Measurements from ENCODE around the gene ZPBP.
"Not testable (repeated sequence)": the region's sequence is repeated elsewhere in the genome, so short reads cannot be mapped to it uniquely, and the experiment has no call there.

The ZPBP gene

DNA sequence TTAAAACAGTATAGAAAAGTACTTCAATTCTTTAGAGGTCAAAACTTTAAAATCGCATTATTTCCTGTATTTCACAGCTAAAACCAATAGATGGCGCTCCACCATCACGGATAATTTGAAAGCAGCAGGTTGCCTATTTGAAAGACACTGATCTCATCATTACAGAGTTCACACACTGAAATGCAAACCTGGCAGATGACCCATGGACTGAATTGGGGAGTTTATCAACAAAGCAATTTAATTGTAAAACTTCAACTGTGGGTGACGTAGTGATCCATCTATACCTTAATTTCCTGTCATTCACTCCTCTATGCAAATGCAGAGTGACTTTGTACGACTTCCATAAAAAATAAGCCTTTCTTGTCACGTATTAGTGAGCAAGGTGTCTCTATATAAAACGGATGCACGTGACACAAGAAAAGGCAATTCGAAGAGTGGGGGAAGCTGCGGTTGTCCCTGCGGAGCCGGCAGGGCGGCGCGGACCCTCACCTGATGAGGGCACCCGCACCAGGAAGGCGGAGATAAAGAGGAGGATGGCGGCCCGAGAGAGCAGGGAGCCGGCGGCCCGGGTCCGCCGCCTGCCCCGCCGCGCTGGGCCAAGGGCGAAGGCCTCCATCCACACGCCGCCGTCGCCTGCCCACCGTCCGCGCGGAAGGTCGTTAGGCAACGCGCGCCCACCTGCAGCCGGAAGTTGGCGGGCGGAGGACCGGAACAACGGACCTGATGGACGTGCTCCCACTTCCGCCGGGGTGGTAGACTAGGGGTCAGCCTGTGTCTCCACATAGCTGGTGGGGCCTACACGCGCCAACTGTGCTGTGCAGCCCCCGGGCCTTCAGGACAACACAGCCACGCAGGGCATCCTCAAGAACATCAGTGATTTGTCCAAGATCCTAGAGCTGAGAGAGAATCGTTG lies at the start of gene ZPBP:
Gene ZPBP, minus strand, starts transcription at position 668 of the 913 bp plus-strand sequence. Its CDS starts 52 bp downstream, at position 616.
- peak; percentile 13 for DNase-seq

- DNase-seq, result no peak
Measured at GRCh38 chr7:50142425-50143017, 49.5 kb upstream of the ZPBP start.

DNA sequence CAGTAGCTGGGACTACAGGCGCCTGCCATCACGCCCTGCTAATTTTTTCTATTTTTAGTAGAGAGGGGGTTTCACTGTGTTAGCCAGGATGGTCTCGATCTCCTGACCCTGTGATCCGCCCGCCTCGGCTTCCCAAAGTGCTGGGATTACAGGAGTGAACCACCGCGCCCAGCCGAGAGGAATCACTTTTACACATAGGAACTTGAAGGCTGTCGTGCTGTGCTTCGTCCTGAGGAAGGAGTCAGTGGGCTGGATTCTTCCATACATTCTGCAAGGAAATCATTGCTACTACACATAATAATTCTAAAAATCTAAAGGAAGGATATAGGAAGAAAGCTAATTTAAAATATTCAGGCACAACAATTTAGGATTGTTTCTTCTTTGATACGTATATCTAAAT lies 48.8 kb upstream of the ZPBP start:
- DNase-seq, result no peak

DNA sequence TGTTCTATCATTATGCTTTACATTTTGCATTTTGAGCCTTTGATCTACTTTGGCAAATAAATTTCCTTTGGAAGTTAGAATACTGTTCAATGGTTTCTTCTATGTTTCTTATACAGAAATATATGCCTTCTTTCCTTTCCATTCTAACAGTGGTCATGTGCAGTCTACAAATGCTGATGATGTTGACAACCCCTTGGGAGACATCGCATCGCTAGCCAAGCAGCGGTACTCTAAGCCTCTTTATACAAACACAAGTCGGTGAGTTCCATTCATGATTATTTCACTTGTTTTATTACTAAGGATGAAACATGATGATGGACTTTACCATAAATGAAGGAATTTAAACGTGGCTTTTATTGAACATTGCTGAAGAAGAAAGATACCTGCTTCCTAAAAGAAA lies 48.1 kb upstream of the ZPBP start:
- no peak for DNase-seq

GRCh38 chr7:50140688-50141087 lies 47.6 kb upstream of the ZPBP start:
- DNase-seq, result no peak

GRCh38 chr7:50138101-50138500 lies 45.1 kb upstream of the ZPBP start:
- DNase-seq, result no peak

- no peak for DNase-seq
Measured at GRCh38 chr7:50125766-50126165, 32.7 kb upstream of the ZPBP start.

GRCh38 chr7:50121286-50121685 lies 28.2 kb upstream of the ZPBP start:
- DNase-seq, result no peak

- DNase-seq, result no peak
Measured at GRCh38 chr7:50119815-50120637, 27.0 kb upstream of the ZPBP start.

GRCh38 chr7:50112250-50112649 lies 19.2 kb upstream of the ZPBP start:
- no peak for DNase-seq

DNA sequence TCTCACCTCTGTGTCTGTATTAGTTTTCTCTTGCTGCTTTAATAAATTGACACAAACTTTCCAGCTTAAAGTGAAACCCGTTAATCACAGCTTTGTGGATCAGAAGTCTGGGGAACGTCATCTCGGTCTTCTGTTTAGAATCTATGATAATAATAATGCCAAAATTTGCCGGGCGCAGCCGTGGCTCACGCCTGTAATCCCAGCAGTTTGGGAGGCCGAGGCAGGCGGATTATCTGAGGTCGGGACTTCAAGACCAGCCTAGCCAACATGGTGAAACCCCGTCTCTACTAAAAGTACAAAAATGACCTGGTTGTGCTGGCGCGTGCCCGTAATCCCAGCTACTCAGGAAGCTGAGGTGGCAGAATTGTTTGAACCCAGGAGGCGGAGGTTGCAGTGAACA lies 8.8 kb upstream of the ZPBP start:
- no peak for DNase-seq

DNA sequence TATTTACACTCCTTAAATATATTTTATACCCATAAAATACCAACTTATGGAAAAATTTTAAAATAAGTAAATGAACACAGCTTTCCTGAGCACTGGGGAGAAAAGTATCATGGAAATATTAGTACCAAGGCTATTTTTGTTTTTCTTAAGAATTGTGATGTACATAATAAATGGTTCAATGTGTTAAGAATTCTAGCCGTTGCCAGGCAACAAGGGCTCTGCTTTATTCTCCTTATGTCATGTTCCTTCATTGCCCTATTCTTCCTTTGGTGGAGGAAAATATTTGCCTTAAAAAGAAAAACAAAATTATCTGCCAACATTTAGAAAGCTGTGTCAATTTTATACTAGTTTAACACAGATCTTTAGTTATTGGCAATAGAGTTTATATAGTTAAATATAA lies 2.6 kb upstream of the ZPBP start:
- DNase-seq, result no peak

- DNase-seq, result no peak
Measured at GRCh38 chr7:50088463-50089129, 4.5 kb downstream of the ZPBP start.

DNA sequence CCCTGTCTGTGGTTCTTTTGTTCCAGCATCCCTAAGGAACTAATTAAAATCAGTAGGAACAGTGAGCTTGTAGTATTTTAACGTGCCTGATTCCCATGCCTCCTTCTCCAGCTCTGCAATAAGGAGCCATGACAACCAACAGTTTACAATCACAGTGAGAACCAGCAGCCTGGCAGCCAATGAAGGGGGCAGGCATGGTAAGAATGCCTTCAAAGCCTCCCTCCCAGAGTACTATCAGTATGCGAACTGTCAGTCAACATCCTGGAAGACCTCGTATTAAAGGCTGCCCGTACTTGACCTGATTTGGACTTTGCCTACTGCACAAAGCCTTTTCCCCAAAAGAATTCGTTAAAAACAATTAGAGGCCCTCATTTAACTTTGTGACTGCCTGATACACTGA lies 7.7 kb downstream of the ZPBP start:
- DNase-seq, result no peak

DNA sequence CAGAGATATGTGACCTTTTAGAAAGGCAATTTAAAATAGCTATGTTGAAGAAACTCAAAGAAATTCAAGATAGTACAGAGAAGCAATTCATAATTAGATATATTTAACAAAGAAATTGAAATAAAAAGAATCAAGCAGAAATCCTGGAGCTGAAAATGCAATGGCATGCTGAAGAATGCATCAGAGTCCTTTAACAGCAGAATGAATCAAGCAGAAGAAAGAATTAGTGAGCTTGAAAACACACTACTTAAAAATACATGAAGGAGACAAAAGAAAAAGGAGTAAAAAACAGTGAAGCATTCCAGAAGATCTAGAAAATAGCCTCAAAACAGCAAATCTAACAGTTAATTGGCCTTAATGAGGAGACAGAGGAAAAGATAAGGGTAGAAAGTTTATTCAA lies 20.0 kb downstream of the ZPBP start:
- DNase-seq, result no peak

DNA sequence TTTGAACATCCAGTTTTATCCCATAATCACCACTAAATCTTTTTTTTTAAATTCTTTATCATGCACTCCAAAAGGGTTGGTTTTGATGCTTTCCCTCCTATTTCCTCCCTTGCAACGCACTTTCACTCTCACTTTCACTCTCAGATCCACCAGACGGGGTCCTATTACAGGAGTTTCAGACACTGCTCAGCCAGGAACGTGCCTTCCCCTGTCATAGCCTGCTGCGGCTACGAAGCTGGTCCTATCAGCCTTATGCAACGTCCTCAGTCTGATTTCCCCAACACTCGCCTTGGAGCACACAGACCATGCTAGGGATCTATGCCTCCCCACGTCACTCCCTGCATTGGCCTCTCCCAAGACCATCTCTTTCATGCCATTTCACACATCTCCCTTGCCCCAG lies 23.4 kb downstream of the ZPBP start:
- DNase-seq, result no peak

DNA sequence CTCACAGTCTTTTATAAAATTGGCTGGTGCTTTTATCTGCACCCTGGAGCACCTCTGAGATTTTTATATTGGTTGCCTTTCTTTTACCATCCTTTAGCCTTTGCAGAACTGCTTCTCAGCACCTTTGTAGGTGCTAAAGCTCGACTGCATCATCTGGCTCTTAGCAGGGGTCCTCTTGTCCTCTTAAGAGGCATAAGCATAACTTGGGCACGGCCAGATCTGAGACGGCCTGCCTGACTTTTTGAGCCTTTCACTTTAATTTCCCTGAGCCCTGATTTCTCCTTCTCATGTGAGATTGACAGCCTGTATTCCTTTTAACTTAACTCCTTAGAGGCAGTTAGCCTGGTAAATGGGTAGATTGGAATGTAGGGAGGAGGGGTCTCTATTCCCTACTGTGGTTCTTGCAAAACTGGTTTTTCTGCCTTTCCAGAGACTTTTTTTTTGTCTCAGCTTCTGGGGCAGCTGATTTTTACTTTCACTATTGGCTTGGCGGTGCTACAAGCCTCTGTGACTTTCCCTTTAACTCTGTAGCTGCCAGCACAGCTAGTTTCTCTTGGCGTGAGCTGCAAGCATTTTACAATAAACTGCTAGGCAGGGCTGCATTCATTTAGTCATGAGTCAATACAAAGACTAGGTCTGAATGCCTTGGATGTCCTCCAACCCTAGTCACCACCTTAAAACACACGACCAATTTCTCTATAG lies 24.0 kb downstream of the ZPBP start:
- DNase-seq, result peak; percentile 46

- DNase-seq, result peak; percentile 34
Measured at GRCh38 chr7:50068026-50068425, 25.0 kb downstream of the ZPBP start.

DNA sequence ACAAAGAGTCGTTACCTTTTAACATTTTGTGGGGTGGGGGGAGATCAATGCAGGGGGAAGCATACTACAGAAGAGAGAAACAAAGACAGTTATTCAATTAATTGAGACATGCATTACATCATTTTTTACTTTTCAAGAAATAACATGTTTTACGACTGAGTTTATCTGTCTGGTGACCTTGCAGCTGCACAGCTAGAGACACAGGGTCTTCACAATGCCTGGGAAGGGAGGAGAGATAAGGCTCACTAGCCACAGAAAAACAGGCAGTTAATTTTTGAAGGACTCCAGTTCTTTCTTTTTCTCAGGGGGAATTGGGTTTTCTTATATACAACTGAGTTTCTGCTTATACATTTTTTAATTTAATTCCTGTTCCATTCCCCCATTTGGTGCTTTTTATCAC lies 30.1 kb downstream of the ZPBP start:
- no peak for DNase-seq

GRCh38 chr7:50056131-50056530 lies 36.9 kb downstream of the ZPBP start:
- DNase-seq, result no peak

DNA sequence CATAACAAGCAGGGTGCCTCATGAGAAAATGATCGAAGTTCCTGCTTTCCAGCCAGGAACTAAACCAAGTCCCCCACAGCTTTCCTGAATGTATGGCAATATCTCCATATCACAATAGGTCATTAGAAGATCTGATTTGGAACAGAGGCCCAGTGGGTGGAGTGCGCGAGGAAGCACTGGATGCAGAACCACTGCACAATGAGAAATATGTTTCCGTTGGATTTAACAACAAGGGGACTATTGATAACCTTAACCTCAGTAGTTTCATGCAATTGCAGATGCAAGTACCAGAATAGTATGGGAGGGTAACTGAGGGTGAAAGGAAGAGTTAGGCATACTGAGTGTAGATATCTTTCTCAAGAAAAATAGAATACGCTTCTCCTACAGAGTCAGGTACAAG lies 45.3 kb downstream of the ZPBP start:
- DNase-seq, result no peak

- DNase-seq, result not testable (repeated sequence)
Measured at GRCh38 chr7:50041165-50041564, 51.9 kb downstream of the ZPBP start.
